Fibroblast of skin of right quadriceps (primary cell): ENCODE measurements around the gene UCHL5.

ENCODE experiments used
- DNase-seq: peaks from one replicate; pipeline ENCODE4 v3.0.0-alpha.2; 2013

Gene UCHL5

GRCh38 chr1:192962901-192963300 lies 96.3 kb downstream of the UCHL5 start:
- no peak for DNase-seq
